GM19452 (cell line): ENCODE measurements around the gene AOC2.
"Not testable (repeated sequence)": the region's sequence is repeated elsewhere in the genome, so short reads cannot be mapped to it uniquely, and the experiment has no call there.

ENCODE experiments used
- ATAC-seq: cut with Tn5 transposase; IDR thresholded peaks from one replicate; pipeline ENCODE4 v1.9.1; 2021; ENCODE audit not compliant: unreplicated experiment

Gene AOC2

GRCh38 chr17:42830971-42831370 lies 13.4 kb upstream of the AOC2 start:
- no peak for ATAC-seq

GRCh38 chr17:42832213-42832933 lies 12.0 kb upstream of the AOC2 start:
- ATAC-seq = peak; percentile 2

GRCh38 chr17:42832934-42833766 lies 11.2 kb upstream of the AOC2 start, which contains the start of gene PSME3:
TSS of gene PSME3 (plus strand) at chr17:42833397. CDS start at chr17:42833632, 235 bp downstream.
- peak; percentile 84 for ATAC-seq

GRCh38 chr17:42833767-42834422 lies 10.5 kb upstream of the AOC2 start:
- ATAC-seq = no peak

GRCh38 chr17:42835732-42836131 lies 8.6 kb upstream of the AOC2 start:
- ATAC-seq = no peak

- ATAC-seq = no peak
These were observed 2.2 kb upstream of the AOC2 start for GRCh38 chr17:42841975-42842685.

- ATAC-seq = no peak
These were observed 934 bp upstream of the AOC2 start for GRCh38 chr17:42843358-42843934.

- ATAC-seq = no peak
These were observed 578 bp downstream of the AOC2 start for GRCh38 chr17:42844761-42845555.

- no peak for ATAC-seq
These were observed 1.2 kb downstream of the AOC2 start for GRCh38 chr17:42845556-42845917.

GRCh38 chr17:42845918-42846593 lies 1.7 kb downstream of the AOC2 start:
- ATAC-seq = no peak

- no peak for ATAC-seq
These were observed 2.4 kb downstream of the AOC2 start for GRCh38 chr17:42846594-42847280.

GRCh38 chr17:42848093-42848492 lies 3.7 kb downstream of the AOC2 start:
- ATAC-seq = no peak

- ATAC-seq = no peak
These were observed 4.7 kb downstream of the AOC2 start for GRCh38 chr17:42849031-42849430.

- no peak for ATAC-seq
These were observed 5.2 kb downstream of the AOC2 start for GRCh38 chr17:42849451-42850181.

GRCh38 chr17:42850954-42851353 lies 6.6 kb downstream of the AOC2 start, which contains the start of gene AOC3:
TSS of gene AOC3 (plus strand) at chr17:42851199. CDS start at chr17:42851344, 145 bp downstream.
- ATAC-seq = no peak

- not testable (repeated sequence) for ATAC-seq
These were observed 7.2 kb downstream of the AOC2 start for GRCh38 chr17:42851371-42852240.

GRCh38 chr17:42852351-42852750 lies 8.0 kb downstream of the AOC2 start:
- no peak for ATAC-seq
